Measurements from ENCODE around the gene RPS14. TPM values are rescaled to one million over a fixed set of nuclear protein-coding genes. Genes with fewer than 3 reads are reported as not detected.
"Not testable (repeated sequence)": the region's sequence is repeated elsewhere in the genome, so short reads cannot be mapped to it uniquely, and the experiment has no call there.

Gene RPS14
- total and polyA plus RNA-seq, 2 of the 8 experiments (the other 6 are each of a cell fraction or from before 2014, with no cell fraction given) = 2,548 to 6,423 TPM

GRCh38 chr5:150428106-150428876 lies 21.2 kb downstream of the RPS14 start (continued):
- TF ChIP-seq HDAC2 (IDR thresholded peaks at IDR 0.05; ENCODE audit: borderline replicate concordance in 1 of 2, low read depth in 2 of 2, low read length in 2 of 2) = no peak

GRCh38 chr5:150426165-150426564 lies 23.4 kb downstream of the RPS14 start:
- not testable (repeated sequence) for H3K23me2 ChIP-seq (ENCODE audit: low read depth, low read length); H2BK120ac ChIP-seq (replicated peaks; ENCODE audit: low read depth, low read length); H3K23ac ChIP-seq (ENCODE audit: insufficient read length); H2AFZ ChIP-seq (ENCODE audit: low read length); H4K5ac ChIP-seq (ENCODE audit: insufficient read length, low read depth, low read length); H2BK5ac ChIP-seq (ENCODE audit: low read depth, low read length); H4K91ac ChIP-seq (replicated peaks; ENCODE audit: insufficient read length, low read length); H3K9ac ChIP-seq (replicated peaks in 1 of 4; ENCODE audit: extremely low read depth in 1 of 4, low read depth in 3 of 4, low read length in 3 of 4); H4K20me1 ChIP-seq (replicated peaks in 1 of 2; ENCODE audit: control insufficient read depth in 1 of 2, insufficient read depth in 2 of 2, low read length in 2 of 2); H2BK15ac ChIP-seq (ENCODE audit: low read length); H3K4me3 ChIP-seq (ENCODE audit: extremely low read depth in 1 of 4, insufficient read depth in 2 of 4, low read depth in 3 of 4, low read length in 4 of 4); DNase-seq (ENCODE audit: low read depth in 1 of 2, low spot score in 2 of 2); H3K4ac ChIP-seq (replicated peaks; ENCODE audit: insufficient read length, low read depth, low read length); H3K79me2 ChIP-seq (ENCODE audit: control insufficient read depth in 1 of 2, insufficient read depth in 2 of 2, low read length in 2 of 2); H3K27ac ChIP-seq (ENCODE audit: low read depth, low read length); H2BK12ac ChIP-seq (ENCODE audit: low read depth, low read length); H3K9me3 ChIP-seq (ENCODE audit: insufficient read depth in 2 of 2, low read depth in 1 of 2, low read length in 1 of 2); H3K36me3 ChIP-seq (ENCODE audit: control insufficient read depth in 2 of 4, insufficient read depth in 4 of 4, low read length in 3 of 4); H2AK5ac ChIP-seq (ENCODE audit: low read depth, low read length); H3K18ac ChIP-seq (ENCODE audit: extremely low read depth, low read length); H3K14ac ChIP-seq (ENCODE audit: insufficient read length); H3K4me1 ChIP-seq (replicated peaks in 1 of 4; ENCODE audit: control insufficient read depth in 3 of 4, insufficient read depth in 4 of 4, low read length in 3 of 4); H3K27me3 ChIP-seq (replicated peaks in 1 of 4; ENCODE audit: control insufficient read depth in 3 of 4, extremely low read depth in 1 of 4, insufficient read depth in 3 of 4, low read length in 3 of 4); H3K79me1 ChIP-seq (ENCODE audit: low read depth, low read length); H2BK20ac ChIP-seq (ENCODE audit: low read length); H3K4me2 ChIP-seq (ENCODE audit: insufficient read depth in 1 of 2, low read depth in 2 of 2, low read length in 2 of 2); H3K56ac ChIP-seq (replicated peaks; ENCODE audit: insufficient read length, low read depth, low read length); FAIRE-seq; H4K8ac ChIP-seq (ENCODE audit: extremely low read depth, insufficient read depth, low read length)
- POLR2A ChIA-PET (ENCODE audit: partially characterized antibody) = interaction anchor here (0.9 to 1.0 kb wide), 2 partner anchors 13 to 24 kb away, joined by 3 read pairs; partner anchors contain the start of gene CD74
- CTCF ChIA-PET (ENCODE audit: partially characterized antibody) = interaction anchor here (0.6 to 6.9 kb wide), 6 partner anchors 9 to 94 kb away, joined by 3 to 48 read pairs (median 4); no protein-coding TSS in a partner anchor
- 98% methylated on average over 7 of the region's 9 CpGs; no CpG with 5 or more reads in 1 of the 2 experiments for WGBS, 2 experiments (ENCODE audit: extremely low coverage in 1 of 2, insufficient coverage in 1 of 2, insufficient read length in 1 of 2, insufficient replicate concordance in 2 of 2, low coverage in 1 of 2, low lambda C conversion rate in 2 of 2, missing lambda C conversion rate in 1 of 2)
